ENCODE results near the gene AKT3.

The AKT3 gene

DNA sequence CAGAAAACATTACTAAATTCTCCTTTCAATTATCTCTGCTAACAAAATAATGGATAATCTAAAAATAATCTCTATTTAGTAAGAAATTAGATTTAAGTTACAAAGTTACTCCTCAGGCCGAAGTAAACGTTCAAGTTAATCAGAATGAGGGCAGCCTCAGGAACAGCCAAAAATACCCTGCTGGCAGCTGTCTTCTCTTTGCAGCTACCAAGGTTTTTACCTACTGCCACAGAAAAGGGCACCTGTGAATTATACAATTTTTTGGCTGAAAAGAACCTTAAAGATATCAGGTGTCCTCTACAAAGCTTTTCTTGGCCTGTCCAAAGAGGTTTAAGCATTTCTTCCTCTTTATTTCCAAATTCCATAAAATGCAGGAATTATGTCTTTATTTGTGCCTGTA is 84.4 kb downstream of the AKT3 start:
- no peak overlapping the region for H3K9ac ChIP-seq (ENCODE audit: low read length)
- no peaks in the 10 kb centered on the region for H3K27me3 ChIP-seq (ENCODE audit: control insufficient read depth, insufficient read depth, low read length)
- H3K9me3 ChIP-seq (ENCODE audit: control insufficient read depth, low read length), result no peaks in the 10 kb centered on the region
- H3K4me3 ChIP-seq (ENCODE audit: low read length), result no peak overlapping the region
- H3K4me1 ChIP-seq (ENCODE audit: control insufficient read depth, insufficient read depth, low read length), result no peaks in the 10 kb centered on the region
- no peaks in the 10 kb centered on the region for H3K36me3 ChIP-seq (ENCODE audit: control insufficient read depth, insufficient read depth, low read length)

DNA sequence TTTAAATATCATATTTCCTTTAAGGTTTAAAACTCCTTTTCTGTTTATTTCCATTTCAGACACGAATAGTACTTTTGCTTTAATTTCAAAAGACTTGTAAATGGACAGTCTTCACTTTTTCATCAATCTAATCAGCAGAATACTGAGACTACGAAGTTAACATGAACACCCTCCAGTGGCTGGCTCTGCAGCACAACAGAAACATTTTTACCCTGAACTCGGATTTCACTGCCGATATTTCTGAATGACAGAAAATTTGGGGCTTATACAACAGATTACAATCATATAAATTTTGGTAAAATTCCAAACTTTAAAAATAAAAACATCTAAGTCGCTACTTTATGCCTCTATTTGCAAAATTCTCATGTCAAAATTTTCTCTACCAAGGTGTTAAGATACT is 86.2 kb downstream of the AKT3 start:
- Histone ChIP-seq H3K4me3 (ENCODE audit: low read length) (no peak overlapping the region), H3K27me3 (ENCODE audit: control insufficient read depth, insufficient read depth, low read length) (no peaks in the 10 kb centered on the region), H3K4me1 (ENCODE audit: control insufficient read depth, insufficient read depth, low read length) (no peaks in the 10 kb centered on the region), H3K9ac (ENCODE audit: low read length) (no peak overlapping the region), H3K36me3 (ENCODE audit: control insufficient read depth, insufficient read depth, low read length) (no peaks in the 10 kb centered on the region), H3K9me3 (ENCODE audit: control insufficient read depth, low read length) (no peaks in the 10 kb centered on the region)

GRCh38 chr1:243758647-243759046 is 91.4 kb downstream of the AKT3 start:
- Histone ChIP-seq H3K9ac (ENCODE audit: low read length) (no peak overlapping the region), H3K4me1 (ENCODE audit: control insufficient read depth, insufficient read depth, low read length) (no peaks in the 10 kb centered on the region), H3K9me3 (ENCODE audit: control insufficient read depth, low read length) (no peaks in the 10 kb centered on the region), H3K4me3 (ENCODE audit: low read length) (no peak overlapping the region), H3K27me3 (ENCODE audit: control insufficient read depth, insufficient read depth, low read length) (no peaks in the 10 kb centered on the region), H3K36me3 (ENCODE audit: control insufficient read depth, insufficient read depth, low read length) (no peaks in the 10 kb centered on the region)

DNA sequence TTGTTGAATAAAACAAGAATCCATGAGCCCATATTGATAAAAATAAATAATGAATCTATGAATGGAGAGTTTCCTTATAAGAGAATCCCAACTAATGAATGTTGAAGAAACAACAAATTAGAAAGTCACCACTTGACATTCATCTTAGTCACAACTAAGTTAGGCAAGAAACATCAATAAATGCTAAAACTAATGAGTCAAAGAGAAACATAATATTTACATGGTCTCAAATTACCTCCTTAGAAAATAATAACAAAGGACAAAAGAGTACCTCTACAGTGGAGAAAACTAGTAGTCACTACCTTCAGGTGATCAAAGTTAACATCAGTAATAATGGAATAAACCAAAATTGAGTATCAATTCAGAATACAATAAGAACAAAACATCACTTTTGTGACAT is 93.5 kb downstream of the AKT3 start:
- H3K36me3 ChIP-seq (ENCODE audit: control insufficient read depth, insufficient read depth, low read length), result no peaks in the 10 kb centered on the region
- no peaks in the 10 kb centered on the region for H3K9me3 ChIP-seq (ENCODE audit: control insufficient read depth, low read length)
- H3K9ac ChIP-seq (ENCODE audit: low read length), result no peak overlapping the region
- H3K4me1 ChIP-seq (ENCODE audit: control insufficient read depth, insufficient read depth, low read length), result no peaks in the 10 kb centered on the region
- H3K4me3 ChIP-seq (ENCODE audit: low read length), result no peak overlapping the region
- no peaks in the 10 kb centered on the region for H3K27me3 ChIP-seq (ENCODE audit: control insufficient read depth, insufficient read depth, low read length)

- Histone ChIP-seq H3K36me3 (ENCODE audit: control insufficient read depth, insufficient read depth, low read length) (no peaks in the 10 kb centered on the region), H3K9me3 (ENCODE audit: control insufficient read depth, low read length) (no peaks in the 10 kb centered on the region), H3K4me1 (ENCODE audit: control insufficient read depth, insufficient read depth, low read length) (no peaks in the 10 kb centered on the region), H3K27me3 (ENCODE audit: control insufficient read depth, insufficient read depth, low read length) (no peaks in the 10 kb centered on the region), H3K9ac (ENCODE audit: low read length) (no peak overlapping the region), H3K4me3 (ENCODE audit: low read length) (no peak overlapping the region)
Measured at GRCh38 chr1:243754348-243754747, 95.7 kb downstream of the AKT3 start.

GRCh38 chr1:243751506-243751905 is 98.5 kb downstream of the AKT3 start:
- H3K9ac ChIP-seq (ENCODE audit: low read length), result no peak overlapping the region
- no peaks in the 10 kb centered on the region for H3K9me3 ChIP-seq (ENCODE audit: control insufficient read depth, low read length)
- H3K4me1 ChIP-seq (ENCODE audit: control insufficient read depth, insufficient read depth, low read length), result no peaks in the 10 kb centered on the region
- no peaks in the 10 kb centered on the region for H3K27me3 ChIP-seq (ENCODE audit: control insufficient read depth, insufficient read depth, low read length)
- no peak overlapping the region for H3K4me3 ChIP-seq (ENCODE audit: low read length)
- no peaks in the 10 kb centered on the region for H3K36me3 ChIP-seq (ENCODE audit: control insufficient read depth, insufficient read depth, low read length)

- Histone ChIP-seq H3K9me3 (ENCODE audit: control insufficient read depth, low read length) (no peaks in the 10 kb centered on the region), H3K4me3 (ENCODE audit: low read length) (no peak overlapping the region), H3K9ac (ENCODE audit: low read length) (no peak overlapping the region), H3K27me3 (ENCODE audit: control insufficient read depth, insufficient read depth, low read length) (no peaks in the 10 kb centered on the region), H3K36me3 (ENCODE audit: control insufficient read depth, insufficient read depth, low read length) (no peaks in the 10 kb centered on the region), H3K4me1 (ENCODE audit: control insufficient read depth, insufficient read depth, low read length) (no peaks in the 10 kb centered on the region)
Measured at GRCh38 chr1:243748706-243749283, 101.2 kb downstream of the AKT3 start.

- no peaks in the 10 kb centered on the region for H3K4me1 ChIP-seq (ENCODE audit: control insufficient read depth, insufficient read depth, low read length)
- H3K4me3 ChIP-seq (ENCODE audit: low read length), result no peak overlapping the region
- H3K9ac ChIP-seq (ENCODE audit: low read length), result no peak overlapping the region
- H3K9me3 ChIP-seq (ENCODE audit: control insufficient read depth, low read length), result no peaks in the 10 kb centered on the region
- no peaks in the 10 kb centered on the region for H3K36me3 ChIP-seq (ENCODE audit: control insufficient read depth, insufficient read depth, low read length)
- no peaks in the 10 kb centered on the region for H3K27me3 ChIP-seq (ENCODE audit: control insufficient read depth, insufficient read depth, low read length)
Measured at GRCh38 chr1:243748227-243748626, 101.8 kb downstream of the AKT3 start.

DNA sequence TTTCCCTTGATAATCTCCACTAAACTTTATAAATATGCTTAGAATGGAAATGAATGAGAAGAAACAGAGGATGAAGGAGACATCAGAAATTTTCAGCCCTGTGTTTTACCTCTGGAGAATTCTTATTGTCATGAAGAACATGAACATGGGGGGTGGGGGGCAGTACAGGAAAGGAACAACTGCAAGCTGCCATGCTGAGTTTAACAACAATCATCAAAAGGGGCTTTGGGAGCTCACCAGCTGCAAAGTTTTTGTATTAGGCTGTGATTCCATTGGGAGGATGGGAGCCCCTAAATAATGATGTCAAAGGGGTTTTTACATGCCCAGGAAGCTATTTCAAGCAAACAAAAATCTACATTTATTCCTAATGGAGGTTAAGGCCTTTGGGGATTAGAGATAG is 103.3 kb downstream of the AKT3 start:
- H3K9me3 ChIP-seq (ENCODE audit: control insufficient read depth, low read length), result no peaks in the 10 kb centered on the region
- H3K9ac ChIP-seq (ENCODE audit: low read length), result no peak overlapping the region
- H3K27me3 ChIP-seq (ENCODE audit: control insufficient read depth, insufficient read depth, low read length), result no peaks in the 10 kb centered on the region
- no peaks in the 10 kb centered on the region for H3K4me1 ChIP-seq (ENCODE audit: control insufficient read depth, insufficient read depth, low read length)
- no peak overlapping the region for H3K4me3 ChIP-seq (ENCODE audit: low read length)
- H3K36me3 ChIP-seq (ENCODE audit: control insufficient read depth, insufficient read depth, low read length), result no peaks in the 10 kb centered on the region

GRCh38 chr1:243745356-243745755 is 104.7 kb downstream of the AKT3 start:
- Histone ChIP-seq H3K27me3 (ENCODE audit: control insufficient read depth, insufficient read depth, low read length) (no peaks in the 10 kb centered on the region), H3K4me3 (ENCODE audit: low read length) (no peak overlapping the region), H3K36me3 (ENCODE audit: control insufficient read depth, insufficient read depth, low read length) (no peaks in the 10 kb centered on the region), H3K9ac (ENCODE audit: low read length) (no peak overlapping the region), H3K4me1 (ENCODE audit: control insufficient read depth, insufficient read depth, low read length) (no peaks in the 10 kb centered on the region), H3K9me3 (ENCODE audit: control insufficient read depth, low read length) (no peaks in the 10 kb centered on the region)

DNA sequence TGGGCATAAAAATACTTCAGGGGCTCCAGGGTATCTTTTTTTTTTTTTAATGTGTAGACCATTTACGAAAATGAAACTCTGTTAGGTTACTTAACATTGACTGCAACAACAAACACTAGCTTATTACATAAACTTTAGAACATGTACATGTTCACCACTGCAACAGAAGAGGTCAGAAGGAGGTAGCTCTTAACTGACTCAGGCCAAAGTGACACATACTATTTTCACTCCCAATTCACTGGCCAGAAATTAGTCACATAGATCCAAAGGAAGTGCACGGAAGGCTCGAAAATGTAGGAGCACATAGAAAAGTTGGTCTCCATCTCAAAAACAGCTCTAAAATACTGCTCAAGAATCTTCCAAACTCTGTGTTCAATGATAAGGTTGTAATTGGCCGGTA is 107.2 kb downstream of the AKT3 start:
- no peak overlapping the region for H3K9ac ChIP-seq (ENCODE audit: low read length)
- H3K4me1 ChIP-seq (ENCODE audit: control insufficient read depth, insufficient read depth, low read length), result peaks cover 7% of the 10 kb centered on the region
- no peaks in the 10 kb centered on the region for H3K36me3 ChIP-seq (ENCODE audit: control insufficient read depth, insufficient read depth, low read length)
- H3K4me3 ChIP-seq (ENCODE audit: low read length), result no peak overlapping the region
- H3K9me3 ChIP-seq (ENCODE audit: control insufficient read depth, low read length), result no peaks in the 10 kb centered on the region
- H3K27me3 ChIP-seq (ENCODE audit: control insufficient read depth, insufficient read depth, low read length), result no peaks in the 10 kb centered on the region

GRCh38 chr1:243740255-243740999 is 109.6 kb downstream of the AKT3 start:
- H3K27me3 ChIP-seq (ENCODE audit: control insufficient read depth, insufficient read depth, low read length), result no peaks in the 10 kb centered on the region
- H3K36me3 ChIP-seq (ENCODE audit: control insufficient read depth, insufficient read depth, low read length), result no peaks in the 10 kb centered on the region
- H3K4me1 ChIP-seq (ENCODE audit: control insufficient read depth, insufficient read depth, low read length), result peaks cover 7% of the 10 kb centered on the region
- H3K4me3 ChIP-seq (ENCODE audit: low read length), result no peak overlapping the region
- H3K9me3 ChIP-seq (ENCODE audit: control insufficient read depth, low read length), result no peaks in the 10 kb centered on the region
- no peak overlapping the region for H3K9ac ChIP-seq (ENCODE audit: low read length)

All from mucosa of stomach (tissue), 1 donor.